HL-60 (cell line): Measurements from ENCODE around the gene EIF4G3.

Experiments used
- DNase-seq, 2 experiments: peaks; one replicate each; pipeline ENCODE4 v3.0.0-alpha.2; 2010 to 2020; ENCODE audit warnings: low read depth in 1 of 2, low spot score in 1 of 2
- H3K27ac ChIP-seq: fragments of 250-450 bp; sonication (Bioruptor Pico); replicated peaks from 2 replicates; pipeline ENCODE4 v1.5.1; 2020; ENCODE audit warnings: mild to moderate bottlenecking, moderate library complexity
- H3K27me3 ChIP-seq: fragments of 250-450 bp; sonication (Bioruptor Pico); 2 replicates; pipeline ENCODE4 v1.5.1; 2021; ENCODE audit warnings: mild to moderate bottlenecking, moderate library complexity; ENCODE audit not compliant: insufficient read depth, poor library complexity, severe bottlenecking
- H3K4me3 ChIP-seq: replicated peaks from 2 replicates; pipeline ENCODE4 v1.5.1; 2011; ENCODE audit warnings: mild to moderate bottlenecking, control low read depth, low read length; ENCODE audit not compliant: insufficient read depth
- CTCF ChIP-seq: IDR thresholded peaks from one replicate; pipeline ENCODE4 v1.5.1; 2011; ENCODE audit warnings: low read length, control low read depth, inconsistent platforms; ENCODE audit not compliant: insufficient read depth
- GABPA ChIP-seq: IDR thresholded peaks from 2 replicates; pipeline ENCODE4 v1.6.1; 2012; ENCODE audit warnings: low read depth
- POLR2AphosphoS5 ChIP-seq: IDR thresholded peaks from 2 replicates; pipeline ENCODE4 v1.6.1; 2012; ENCODE audit warnings: low read depth
- SPI1 ChIP-seq: IDR thresholded peaks from 2 replicates; pipeline ENCODE4 v1.6.1; 2012; ENCODE audit warnings: low read depth, mild to moderate bottlenecking, borderline replicate concordance
- TF ChIP-seq, protein P1 (sequence below): IDR thresholded peaks from 2 replicates; pipeline ENCODE4 v1.6.1; 2012; ENCODE audit warnings: low read depth; ENCODE audit not compliant: insufficient replicate concordance

EIF4G3 gene

GRCh38 chr1:21089731-21090130 lies 87.0 kb downstream of the EIF4G3 start:
- DNase-seq = no peak
- no peak overlapping the region for H3K4me3 ChIP-seq
- no peak overlapping the region for H3K27ac ChIP-seq
- no peaks in the 10 kb centered on the region for H3K27me3 ChIP-seq
- no peak for TF ChIP-seq POLR2AphosphoS5
- no peak for TF ChIP-seq GABPA
- TF ChIP-seq, protein P1, sequence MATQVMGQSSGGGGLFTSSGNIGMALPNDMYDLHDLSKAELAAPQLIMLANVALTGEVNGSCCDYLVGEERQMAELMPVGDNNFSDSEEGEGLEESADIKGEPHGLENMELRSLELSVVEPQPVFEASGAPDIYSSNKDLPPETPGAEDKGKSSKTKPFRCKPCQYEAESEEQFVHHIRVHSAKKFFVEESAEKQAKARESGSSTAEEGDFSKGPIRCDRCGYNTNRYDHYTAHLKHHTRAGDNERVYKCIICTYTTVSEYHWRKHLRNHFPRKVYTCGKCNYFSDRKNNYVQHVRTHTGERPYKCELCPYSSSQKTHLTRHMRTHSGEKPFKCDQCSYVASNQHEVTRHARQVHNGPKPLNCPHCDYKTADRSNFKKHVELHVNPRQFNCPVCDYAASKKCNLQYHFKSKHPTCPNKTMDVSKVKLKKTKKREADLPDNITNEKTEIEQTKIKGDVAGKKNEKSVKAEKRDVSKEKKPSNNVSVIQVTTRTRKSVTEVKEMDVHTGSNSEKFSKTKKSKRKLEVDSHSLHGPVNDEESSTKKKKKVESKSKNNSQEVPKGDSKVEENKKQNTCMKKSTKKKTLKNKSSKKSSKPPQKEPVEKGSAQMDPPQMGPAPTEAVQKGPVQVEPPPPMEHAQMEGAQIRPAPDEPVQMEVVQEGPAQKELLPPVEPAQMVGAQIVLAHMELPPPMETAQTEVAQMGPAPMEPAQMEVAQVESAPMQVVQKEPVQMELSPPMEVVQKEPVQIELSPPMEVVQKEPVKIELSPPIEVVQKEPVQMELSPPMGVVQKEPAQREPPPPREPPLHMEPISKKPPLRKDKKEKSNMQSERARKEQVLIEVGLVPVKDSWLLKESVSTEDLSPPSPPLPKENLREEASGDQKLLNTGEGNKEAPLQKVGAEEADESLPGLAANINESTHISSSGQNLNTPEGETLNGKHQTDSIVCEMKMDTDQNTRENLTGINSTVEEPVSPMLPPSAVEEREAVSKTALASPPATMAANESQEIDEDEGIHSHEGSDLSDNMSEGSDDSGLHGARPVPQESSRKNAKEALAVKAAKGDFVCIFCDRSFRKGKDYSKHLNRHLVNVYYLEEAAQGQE = no peak
- TF ChIP-seq CTCF = no peak
- TF ChIP-seq SPI1 = no peak

GRCh38 chr1:21089299-21089698 lies 87.4 kb downstream of the EIF4G3 start:
- H3K27ac ChIP-seq = no peak overlapping the region
- TF ChIP-seq, protein P1 = no peak
- TF ChIP-seq GABPA = no peak
- TF ChIP-seq SPI1 = no peak
- no peak for TF ChIP-seq POLR2AphosphoS5
- TF ChIP-seq CTCF = no peak
- no peak overlapping the region for H3K4me3 ChIP-seq
- no peak for DNase-seq
- H3K27me3 ChIP-seq = no peaks in the 10 kb centered on the region

DNA sequence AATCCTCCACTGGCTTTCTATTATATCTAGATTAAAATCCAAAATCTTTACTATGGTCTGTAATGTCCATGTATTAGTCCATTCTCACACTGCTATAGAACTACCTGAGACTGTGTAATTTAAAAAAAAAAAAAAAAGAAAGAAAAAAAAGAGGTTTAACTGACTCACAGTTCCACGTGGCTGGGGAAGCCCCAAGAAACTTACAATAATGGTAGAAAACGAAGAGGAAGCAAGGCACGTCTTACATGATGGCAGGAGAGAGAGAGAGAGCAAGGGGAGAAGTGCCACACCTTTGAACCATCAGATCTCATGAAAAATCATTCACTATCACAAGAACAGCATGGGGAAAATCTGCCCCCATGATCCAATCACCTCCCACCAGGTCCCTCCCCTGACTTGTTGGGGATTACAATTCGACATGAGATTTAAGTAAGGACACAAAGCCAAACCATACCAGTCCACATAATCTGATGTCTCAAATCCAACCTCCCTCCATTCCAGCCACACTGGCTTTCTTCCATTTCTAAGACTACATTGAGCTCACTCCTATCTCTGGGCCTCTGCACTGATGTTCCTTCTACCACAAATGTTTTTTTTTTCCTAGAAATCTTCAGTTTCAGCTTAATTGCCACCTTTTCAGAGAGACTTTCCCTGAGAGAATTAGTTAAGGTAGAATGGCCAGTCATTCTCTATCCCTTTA lies 92.4 kb downstream of the EIF4G3 start:
- no peak overlapping the region for H3K27ac ChIP-seq
- TF ChIP-seq CTCF = no peak
- no peak overlapping the region for H3K4me3 ChIP-seq
- no peaks in the 10 kb centered on the region for H3K27me3 ChIP-seq
- DNase-seq = no peak

GRCh38 chr1:21082073-21082472 lies 94.6 kb downstream of the EIF4G3 start:
- TF ChIP-seq POLR2AphosphoS5 = no peak
- no peak for TF ChIP-seq CTCF
- no peak for TF ChIP-seq SPI1
- TF ChIP-seq, protein P1 = no peak
- TF ChIP-seq GABPA = no peak

More at GRCh38 chr1:21082073-21082472, 94.6 kb downstream of the EIF4G3 start:
- no peaks in the 10 kb centered on the region for H3K27me3 ChIP-seq
- DNase-seq = no peak
- no peak overlapping the region for H3K27ac ChIP-seq
- H3K4me3 ChIP-seq = no peak overlapping the region
